ENCODE measurements around the gene ANKRD29. TPM values are rescaled to one million over a fixed set of nuclear protein-coding genes. Genes with fewer than 3 reads are reported as not detected.
A peak's percentile ranks its signal among the peaks of the same experiment; 100 is the strongest.

Gene ANKRD29
- total RNA-seq, result 10 to 100 TPM; 23.1 to 51.9 TPM
- 10 to 100 TPM; 37.5 to 75.5 (median 54.0) TPM for polyA plus RNA-seq (ENCODE audit: insufficient read length in 6 of 6)
- long read RNA-seq, donor 1, transcript ANKRD29-202 (2 exons, 846 nt), result major isoform, 13 of 47 reads
- long read RNA-seq, donor 1, partial matches to known transcripts, result 29 of 47 reads
- long read RNA-seq, donor 1, other reads (novel, unspliced or antisense), result 0 of 47 reads
- long read RNA-seq, donor 2, transcript ANKRD29-202 (2 exons, 846 nt), result major isoform, 6 of 12 reads
- long read RNA-seq, donor 2, partial matches to known transcripts, result 0 of 12 reads
- long read RNA-seq, donor 2, other reads (novel, unspliced or antisense), result 0 of 12 reads
- long read RNA-seq, donor 3, partial matches to known transcripts, result 0 of 3 reads
- long read RNA-seq, donor 3, other reads (novel, unspliced or antisense), result 0 of 3 reads
- long read RNA-seq, donor 4, transcript ANKRD29-202 (2 exons, 846 nt), result major isoform, 8 of 20 reads
- long read RNA-seq, donor 4, partial matches to known transcripts, result 1 of 20 reads
- long read RNA-seq, donor 4, other reads (novel, unspliced or antisense), result 7 of 20 reads
- long read RNA-seq, donor 5, transcript ANKRD29-202 (2 exons, 846 nt), result major isoform, 12 of 21 reads
- long read RNA-seq, donor 5, partial matches to known transcripts, result 7 of 21 reads
- long read RNA-seq, donor 5, other reads (novel, unspliced or antisense), result 0 of 21 reads
- long read RNA-seq, donor 6, transcript ANKRD29-202 (2 exons, 846 nt), result major isoform, 10 of 13 reads
- long read RNA-seq, donor 6, partial matches to known transcripts, result 0 of 13 reads
- long read RNA-seq, donor 6, other reads (novel, unspliced or antisense), result 0 of 13 reads
- long read RNA-seq, donor 7, transcript ANKRD29-202 (2 exons, 846 nt), result major isoform, 9 of 11 reads
- long read RNA-seq, donor 7, partial matches to known transcripts, result 0 of 11 reads
- long read RNA-seq, donor 7, other reads (novel, unspliced or antisense), result 0 of 11 reads
- long read RNA-seq, donor 8, transcript ANKRD29-202 (2 exons, 846 nt), result major isoform, 15 of 18 reads
- long read RNA-seq, donor 8, partial matches to known transcripts, result 0 of 18 reads
- long read RNA-seq, donor 8, other reads (novel, unspliced or antisense), result 0 of 18 reads
- long read RNA-seq, donor 9, result 0 reads
- long read RNA-seq, donor 10, partial matches to known transcripts, result 1 of 7 reads
- long read RNA-seq, donor 10, other reads (novel, unspliced or antisense), result 1 of 7 reads
- long read RNA-seq, donor 11, result 0 reads
- long read RNA-seq, donor 12, transcript ANKRD29-202 (2 exons, 846 nt), result major isoform, 12 of 22 reads
- long read RNA-seq, donor 12, partial matches to known transcripts, result 7 of 22 reads
- long read RNA-seq, donor 12, other reads (novel, unspliced or antisense), result 0 of 22 reads

DNA sequence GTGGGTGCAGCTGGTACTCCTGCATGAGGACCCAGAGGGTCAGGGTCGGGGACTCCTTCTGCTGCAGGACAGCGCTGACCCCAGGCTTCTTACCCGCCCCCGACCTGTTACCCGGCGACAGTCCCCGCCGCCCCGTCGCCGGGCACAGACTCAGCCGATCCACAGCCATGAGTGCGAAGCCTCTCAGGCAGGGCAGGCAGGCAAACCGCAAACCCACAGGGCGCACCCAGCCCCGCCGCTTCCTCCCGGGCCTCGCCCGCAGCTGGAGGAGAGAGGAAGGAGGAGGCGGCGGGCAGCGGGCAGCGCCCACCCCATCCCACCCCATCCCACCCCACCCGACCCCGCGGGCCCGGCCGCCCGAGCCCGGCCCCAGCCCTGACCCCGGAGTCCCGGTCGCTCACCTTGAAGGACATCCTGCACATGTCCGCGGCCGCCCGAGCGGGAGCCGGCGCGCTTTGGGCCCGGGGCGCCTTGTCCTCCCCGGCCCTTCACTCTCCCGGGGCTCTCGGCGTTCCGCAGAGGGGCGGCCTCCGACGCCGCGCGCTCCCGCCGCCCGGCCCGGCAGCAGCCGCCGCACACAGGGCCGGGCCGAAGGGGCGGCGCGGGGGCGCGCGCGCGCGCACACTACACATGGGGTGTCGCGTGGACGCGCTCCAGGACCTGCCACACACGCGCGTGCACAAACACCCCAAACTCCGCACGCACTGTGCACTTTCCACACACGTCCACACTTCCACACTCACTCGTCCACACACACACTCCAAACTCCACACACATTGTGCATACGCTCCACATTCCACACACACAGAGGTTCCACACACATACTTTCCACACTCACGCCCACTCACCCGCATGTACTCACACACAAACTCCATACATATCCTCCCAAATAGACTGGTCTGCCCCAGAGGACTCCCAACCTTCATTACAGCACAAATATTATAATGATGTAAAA, at the start of gene ANKRD29:
ANKRD29 (minus strand) TSS at position 603 of the 955 bp plus-strand sequence; CDS start at position 422, 181 bp downstream.
- TF ChIP-seq, protein P1, sequence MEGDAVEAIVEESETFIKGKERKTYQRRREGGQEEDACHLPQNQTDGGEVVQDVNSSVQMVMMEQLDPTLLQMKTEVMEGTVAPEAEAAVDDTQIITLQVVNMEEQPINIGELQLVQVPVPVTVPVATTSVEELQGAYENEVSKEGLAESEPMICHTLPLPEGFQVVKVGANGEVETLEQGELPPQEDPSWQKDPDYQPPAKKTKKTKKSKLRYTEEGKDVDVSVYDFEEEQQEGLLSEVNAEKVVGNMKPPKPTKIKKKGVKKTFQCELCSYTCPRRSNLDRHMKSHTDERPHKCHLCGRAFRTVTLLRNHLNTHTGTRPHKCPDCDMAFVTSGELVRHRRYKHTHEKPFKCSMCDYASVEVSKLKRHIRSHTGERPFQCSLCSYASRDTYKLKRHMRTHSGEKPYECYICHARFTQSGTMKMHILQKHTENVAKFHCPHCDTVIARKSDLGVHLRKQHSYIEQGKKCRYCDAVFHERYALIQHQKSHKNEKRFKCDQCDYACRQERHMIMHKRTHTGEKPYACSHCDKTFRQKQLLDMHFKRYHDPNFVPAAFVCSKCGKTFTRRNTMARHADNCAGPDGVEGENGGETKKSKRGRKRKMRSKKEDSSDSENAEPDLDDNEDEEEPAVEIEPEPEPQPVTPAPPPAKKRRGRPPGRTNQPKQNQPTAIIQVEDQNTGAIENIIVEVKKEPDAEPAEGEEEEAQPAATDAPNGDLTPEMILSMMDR (IDR thresholded peaks at IDR 0.05), result no peak
- ATAC-seq (peak; percentile 88), DNase-seq (peak; percentile 32 to 87 (median 48))
- Histone ChIP-seq H3K36me3 (no peaks in the 10 kb centered on the region), H3K9me3 (no peaks in the 10 kb centered on the region), H3K27me3 (peaks cover 21 to 96% of the 10 kb centered on the region in 2 donors), H3K4me3 (peak within 1 kb of the TSS; percentile 33 to 48), H3K4me1 (peaks cover 0 to 22% of the 10 kb centered on the region in 2 donors), H3K27ac (peak within 1 kb of the TSS; percentile 26 to 53)
- intact Hi-C loops (cut with DNase I), result no loop called here

- H3K4me3 ChIP-seq, result no peak overlapping the region
- no peak overlapping the region for H3K27ac ChIP-seq
- H3K9me3 ChIP-seq, result no peaks in the 10 kb centered on the region
- TF ChIP-seq, protein P1 (IDR thresholded peaks at IDR 0.05), result no peak
- H3K36me3 ChIP-seq, result no peaks in the 10 kb centered on the region
- intact Hi-C loops (cut with DNase I), result no loop called here
- ATAC-seq (no peak), DNase-seq (no peak)
- H3K4me1 ChIP-seq, result no peaks in the 10 kb centered on the region
- no peaks in the 10 kb centered on the region for H3K27me3 ChIP-seq
These were observed 49.7 kb upstream of the ANKRD29 start for GRCh38 chr18:23712445-23712844.

DNA sequence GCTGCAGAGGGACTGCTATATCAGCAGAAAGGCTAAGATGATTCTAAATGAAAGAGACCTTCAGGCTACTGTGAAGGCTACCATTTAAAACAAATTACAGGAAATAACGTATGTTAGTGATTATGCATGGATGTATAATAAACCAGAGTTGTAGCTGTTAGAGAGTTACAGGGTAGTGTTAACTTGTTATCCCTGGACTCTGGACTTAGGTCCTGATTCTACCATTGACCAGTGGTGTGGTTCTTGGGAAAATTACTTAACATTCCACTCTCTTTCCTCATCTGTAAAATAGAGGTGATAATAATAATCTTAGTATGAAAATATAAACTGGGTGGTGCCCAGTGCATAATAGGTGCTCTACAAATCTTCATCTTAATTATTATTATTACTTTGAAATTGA, 48.7 kb upstream of the ANKRD29 start:
- Histone ChIP-seq H3K36me3 (no peaks in the 10 kb centered on the region), H3K9me3 (peaks cover 0 to 4% of the 10 kb centered on the region in 2 donors), H3K4me1 (no peaks in the 10 kb centered on the region), H3K27me3 (no peaks in the 10 kb centered on the region), H3K4me3 (no peak overlapping the region), H3K27ac (no peak overlapping the region)
- DNase-seq (no peak), ATAC-seq (no peak)
- TF ChIP-seq, protein P1 (IDR thresholded peaks at IDR 0.05), result no peak
- intact Hi-C loops (cut with DNase I), result no loop called here

DNA sequence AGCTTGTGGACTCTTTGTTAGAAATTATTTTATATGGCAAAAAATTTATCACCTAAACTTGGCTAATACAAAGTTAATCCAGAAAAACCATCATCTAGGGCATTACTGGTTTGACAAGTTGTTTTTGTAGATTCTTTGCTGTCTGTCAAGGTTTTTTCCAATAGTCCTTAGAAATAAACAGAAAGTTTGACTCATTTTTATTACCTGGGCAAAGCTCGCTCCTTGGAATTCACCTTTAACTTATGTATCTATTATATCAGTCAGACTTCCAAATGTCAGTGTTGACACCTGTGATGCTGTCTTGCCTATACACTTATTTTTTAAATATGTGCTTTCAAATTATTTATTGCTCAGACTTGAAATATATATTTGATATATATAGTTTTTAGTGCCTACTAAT, 48.2 kb upstream of the ANKRD29 start:
- ATAC-seq (no peak), DNase-seq (no peak)
- intact Hi-C loops (cut with DNase I), result no loop called here
- Histone ChIP-seq H3K9me3 (peaks cover 0 to 4% of the 10 kb centered on the region in 2 donors), H3K27me3 (no peaks in the 10 kb centered on the region), H3K27ac (no peak overlapping the region), H3K4me1 (no peaks in the 10 kb centered on the region), H3K36me3 (no peaks in the 10 kb centered on the region), H3K4me3 (no peak overlapping the region)
- TF ChIP-seq, protein P1 (IDR thresholded peaks at IDR 0.05), result no peak

Measured in left lung (tissue), 14 donors.